Breast epithelium (tissue), 4 donors: ENCODE results near the gene MMAA. TPM values are rescaled to one million over a fixed set of nuclear protein-coding genes. Genes with fewer than 3 reads are reported as not detected.

Source experiments
- DNase-seq, 2 donors: peaks; one replicate each; pipeline ENCODE4 v3.0.0-alpha.2; 2019; ENCODE audit warnings: low spot score in 2 of 2
- H3K27ac ChIP-seq, 2 donors: fragments of 200-600 bp; sonication (generic) in 1 of 2; one replicate each; pipeline ENCODE4 v1.5.1; 2016 to 2019; ENCODE audit warnings: mild to moderate bottlenecking in 1 of 2
- H3K27me3 ChIP-seq, 2 donors: fragments of 200-600 bp; sonication (generic) in 1 of 2; one replicate each; pipeline versions ENCODE4 v1.5.1 to v1.6.0; 2017 to 2019; ENCODE audit warnings: control low read depth in 1 of 2, mild to moderate bottlenecking in 1 of 2
- H3K36me3 ChIP-seq: fragments of 200-600 bp; one replicate; pipeline ENCODE4 v1.5.1; 2019
- H3K4me1 ChIP-seq, 2 donors: fragments of 200-600 bp; sonication (generic); one replicate each; pipeline ENCODE4 v1.5.1; 2016 to 2019; ENCODE audit warnings: control low read depth in 1 of 2
- H3K4me3 ChIP-seq, 3 donors: fragments of 200-600 bp; sonication (generic); 1 replicate in 2 of 3; 2 replicates in 1 of 3; pipeline ENCODE4 v1.5.1; 2016 to 2019; ENCODE audit warnings: mild to moderate bottlenecking in 3 of 3, moderate library complexity in 2 of 3
- H3K9me3 ChIP-seq, 2 donors: fragments of 200-600 bp; sonication (generic) in 1 of 2; one replicate each; pipeline ENCODE4 v1.5.1; 2016 to 2019; ENCODE audit warnings: control low read depth in 1 of 2
- CTCF ChIP-seq, 3 donors: fragments of 450-650 bp; IDR thresholded peaks; one replicate each; pipeline ENCODE4 v1.5.1; 2016 to 2017; ENCODE audit warnings: antibody characterized with exemption in 3 of 3, mild to moderate bottlenecking in 3 of 3, moderate library complexity in 3 of 3
- POLR2A ChIP-seq: fragments of 450-650 bp; IDR thresholded peaks from one replicate; pipeline ENCODE4 v1.6.1; 2016; ENCODE audit warnings: antibody characterized with exemption, mild to moderate bottlenecking, moderate library complexity
- POLR2AphosphoS5 ChIP-seq, 3 donors: sonication (generic); formaldehyde crosslinking; IDR thresholded peaks; one replicate each; pipeline ENCODE4 v1.6.1; 2017; ENCODE audit warnings: antibody characterized with exemption in 3 of 3
- intact Hi-C: fragments of 100-400 bp; cut with DNase I; formaldehyde crosslinking; loops from one replicate; pipeline ENCODE4 v1.15.1; 2023; ENCODE audit warnings: low total_unique reads
- total RNA-seq, 3 donors: library from RNA; depleted of rRNA; stranded (reverse); fragments of >200 nt; gene quantifications; one replicate each; pipeline ENCODE4 v1.1.0, GENCODE V29; 2016

Gene MMAA
- total RNA-seq, 3 donors from 2014 or later = 4.2 to 5.7 (median 5.6) TPM

GRCh38 chr4:145623831-145624230 lies 4.6 kb downstream of the MMAA start:
- DNase-seq = no peak
- Histone ChIP-seq H3K4me1 (peaks cover 0 to 4% of the 10 kb centered on the region in 2 donors), H3K9me3 (no peaks in the 10 kb centered on the region), H3K27ac (peak overlapping the region in 1 of 2 donors; percentile 25), H3K4me3 (no peak overlapping the region), H3K27me3 (no peaks in the 10 kb centered on the region), H3K36me3 (no peaks in the 10 kb centered on the region)
- TF ChIP-seq POLR2A = no peak
- TF ChIP-seq CTCF (IDR thresholded peaks at IDR 0.05) = no peak
- TF ChIP-seq POLR2AphosphoS5 (IDR thresholded peaks at IDR 0.05) = no peak
- intact Hi-C loops = no loop called here

- no peak for DNase-seq
- no peaks in the 10 kb centered on the region for H3K4me1 ChIP-seq
- H3K36me3 ChIP-seq = no peaks in the 10 kb centered on the region
- H3K27ac ChIP-seq = no peak overlapping the region
- no peaks in the 10 kb centered on the region for H3K27me3 ChIP-seq
- TF ChIP-seq CTCF (IDR thresholded peaks at IDR 0.05) = no peak
- no peak for TF ChIP-seq POLR2AphosphoS5 (IDR thresholded peaks at IDR 0.05)
- TF ChIP-seq POLR2A = no peak
- no peaks in the 10 kb centered on the region for H3K9me3 ChIP-seq
- intact Hi-C loops = no loop called here
- no peak overlapping the region for H3K4me3 ChIP-seq
Measured at GRCh38 chr4:145625677-145626622, 6.8 kb downstream of the MMAA start.

GRCh38 chr4:145626623-145626982 lies 7.4 kb downstream of the MMAA start:
- H3K4me1 ChIP-seq = no peaks in the 10 kb centered on the region
- H3K9me3 ChIP-seq = no peaks in the 10 kb centered on the region
- TF ChIP-seq POLR2AphosphoS5 (IDR thresholded peaks at IDR 0.05) (no peak), POLR2A (no peak), CTCF (IDR thresholded peaks at IDR 0.05) (no peak)
- DNase-seq = no peak
- H3K36me3 ChIP-seq = no peaks in the 10 kb centered on the region
- no peaks in the 10 kb centered on the region for H3K27me3 ChIP-seq
- intact Hi-C loops = no loop called here
- H3K4me3 ChIP-seq = no peak overlapping the region
- H3K27ac ChIP-seq = no peak overlapping the region

GRCh38 chr4:145635117-145635516 lies 15.9 kb downstream of the MMAA start:
- no peak for DNase-seq
- Histone ChIP-seq H3K27me3 (no peaks in the 10 kb centered on the region), H3K9me3 (no peaks in the 10 kb centered on the region), H3K4me1 (no peaks in the 10 kb centered on the region), H3K27ac (no peak overlapping the region), H3K36me3 (no peaks in the 10 kb centered on the region), H3K4me3 (no peak overlapping the region)
- TF ChIP-seq POLR2AphosphoS5 (IDR thresholded peaks at IDR 0.05) = no peak
- TF ChIP-seq POLR2A = no peak
- no peak for TF ChIP-seq CTCF (IDR thresholded peaks at IDR 0.05)
- intact Hi-C loops = no loop called here

GRCh38 chr4:145635630-145636029 lies 16.4 kb downstream of the MMAA start:
- no peak for TF ChIP-seq POLR2A
- no peak for TF ChIP-seq POLR2AphosphoS5 (IDR thresholded peaks at IDR 0.05)
- TF ChIP-seq CTCF (IDR thresholded peaks at IDR 0.05) = no peak

More at GRCh38 chr4:145635630-145636029, 16.4 kb downstream of the MMAA start:
- H3K4me1 ChIP-seq = no peaks in the 10 kb centered on the region
- H3K36me3 ChIP-seq = no peaks in the 10 kb centered on the region
- no peaks in the 10 kb centered on the region for H3K27me3 ChIP-seq
- intact Hi-C loops = no loop called here
- no peak for DNase-seq
- no peak overlapping the region for H3K27ac ChIP-seq
- no peaks in the 10 kb centered on the region for H3K9me3 ChIP-seq
- no peak overlapping the region for H3K4me3 ChIP-seq
